GM23338 (cell line): ENCODE measurements around the gene UGT1A4. TPM values are rescaled to one million over a fixed set of nuclear protein-coding genes. Genes with fewer than 3 reads are reported as not detected.

ENCODE experiments used
- ATAC-seq: fragments of 200-7000 bp; cut with Tn5 transposase; 3 replicates; pipeline ENCODE4 v1.9.1; 2020
- DNase-seq: peaks from one replicate; pipeline ENCODE4 v3.0.0-alpha.2; 2015; ENCODE audit warnings: low spot score
- H2AFZ ChIP-seq: fragments of 200-600 bp; sonication (generic); 2 replicates; pipeline ENCODE4 v1.8.0; 2016; ENCODE audit warnings: antibody characterized with exemption, mild to moderate bottlenecking, moderate library complexity
- H3F3A ChIP-seq: fragments of 200-600 bp; sonication (generic); replicated peaks from 2 replicates; pipeline ENCODE4 v1.8.0; 2017; ENCODE audit warnings: antibody characterized with exemption, mixed run types, low read depth
- H3K27ac ChIP-seq: fragments of 200-600 bp; sonication (generic); 2 replicates; pipeline ENCODE4 v1.6.1; 2016; ENCODE audit warnings: low read depth
- H3K27me3 ChIP-seq: fragments of 200-600 bp; sonication (generic); 2 replicates; pipeline ENCODE4 v1.8.0; 2016; ENCODE audit warnings: mild to moderate bottlenecking, mixed run types, moderate library complexity; ENCODE audit not compliant: insufficient read depth
- H3K36me3 ChIP-seq: fragments of 200-600 bp; sonication (generic); 2 replicates; pipeline ENCODE4 v1.8.0; 2016; ENCODE audit warnings: mild to moderate bottlenecking; ENCODE audit not compliant: insufficient read depth
- H3K4me1 ChIP-seq: fragments of 200-600 bp; sonication (generic); 2 replicates; pipeline ENCODE4 v1.8.0; 2016; ENCODE audit warnings: mild to moderate bottlenecking, moderate library complexity; ENCODE audit not compliant: insufficient read depth
- H3K4me2 ChIP-seq: fragments of 200-600 bp; sonication (generic); 2 replicates; pipeline ENCODE4 v1.7.1; 2017; ENCODE audit warnings: mixed run types
- H3K4me3 ChIP-seq: fragments of 200-600 bp; sonication (generic); 2 replicates; pipeline ENCODE4 v1.6.1; 2016; ENCODE audit warnings: mixed run types
- H3K79me2 ChIP-seq: fragments of 200-600 bp; sonication (generic); replicated peaks from 2 replicates; pipeline ENCODE4 v1.8.0; 2017; ENCODE audit warnings: mild to moderate bottlenecking; ENCODE audit not compliant: insufficient read depth
- H3K9me2 ChIP-seq: fragments of 200-600 bp; sonication (generic); 2 replicates; pipeline ENCODE4 v1.8.0; 2017; ENCODE audit not compliant: insufficient read depth
- H4K20me1 ChIP-seq: fragments of 200-600 bp; sonication (generic); replicated peaks from 2 replicates; pipeline ENCODE4 v1.8.0; 2017; ENCODE audit warnings: mild to moderate bottlenecking; ENCODE audit not compliant: insufficient read depth
- H3K27ac Mint-ChIP-seq: 2 replicates; pipeline ENCODE4 v1.8.0; 2020; ENCODE audit warnings: inconsistent platforms, mild to moderate bottlenecking, moderate library complexity, mixed read lengths
- H3K27me3 Mint-ChIP-seq: 3 replicates; pipeline ENCODE4 v1.8.0; 2022; ENCODE audit warnings: low read depth, mild to moderate bottlenecking, moderate library complexity, mixed read lengths, inconsistent platforms; ENCODE audit not compliant: insufficient read depth, poor library complexity
- H3K36me3 Mint-ChIP-seq: 3 replicates; pipeline ENCODE4 v1.8.0; 2021; ENCODE audit warnings: low read depth, mild to moderate bottlenecking, inconsistent platforms, moderate library complexity, mixed read lengths
- H3K4me1 Mint-ChIP-seq: 3 replicates; pipeline ENCODE4 v1.8.0; 2020; ENCODE audit warnings: mild to moderate bottlenecking, inconsistent platforms, mixed read lengths
- H3K4me3 Mint-ChIP-seq: 3 replicates; pipeline ENCODE4 v1.8.0; 2021; ENCODE audit warnings: moderate library complexity, mild to moderate bottlenecking, inconsistent platforms, mixed read lengths
- H3K9me3 Mint-ChIP-seq: 3 replicates; pipeline ENCODE4 v1.8.0; 2020; ENCODE audit warnings: moderate library complexity, mild to moderate bottlenecking, inconsistent platforms, mixed read lengths
- CREB1 ChIP-seq: fragments of 250-450 bp; sonication (Bioruptor Pico); IDR thresholded peaks from 2 replicates; pipeline ENCODE4 v1.5.0; 2020; ENCODE audit warnings: low read depth, mild to moderate bottlenecking, moderate library complexity
- ETS1 ChIP-seq: IDR thresholded peaks from 2 replicates; pipeline ENCODE4 v1.6.1; 2016; ENCODE audit warnings: antibody characterized with exemption
- EZH2 ChIP-seq: fragments of 200-600 bp; sonication (generic); IDR thresholded peaks from one replicate; pipeline ENCODE4 v1.8.0; 2017; ENCODE audit warnings: antibody characterized with exemption, mild to moderate bottlenecking, low read depth; ENCODE audit not compliant: unreplicated experiment
- EZH2phosphoT487 ChIP-seq: fragments of 200-600 bp; sonication (generic); IDR thresholded peaks from one replicate; pipeline ENCODE4 v1.8.1; 2018; ENCODE audit warnings: antibody characterized with exemption; ENCODE audit not compliant: unreplicated experiment
- JUNB ChIP-seq: IDR thresholded peaks from one replicate; pipeline ENCODE4 v1.6.1; 2016; ENCODE audit warnings: antibody characterized with exemption; ENCODE audit not compliant: unreplicated experiment
- NANOG ChIP-seq: IDR thresholded peaks from 2 replicates; pipeline ENCODE4 v1.6.1; 2016; ENCODE audit warnings: antibody characterized with exemption, borderline replicate concordance
- POLR2AphosphoS5 ChIP-seq: IDR thresholded peaks from 2 replicates; pipeline ENCODE4 v1.6.1; 2016; ENCODE audit warnings: antibody characterized with exemption, low read depth
- STAT1 ChIP-seq: IDR thresholded peaks from one replicate; pipeline ENCODE4 v1.6.1; 2016; ENCODE audit warnings: antibody characterized with exemption; ENCODE audit not compliant: unreplicated experiment
- ZNF114 ChIP-seq: fragments of 250-450 bp; sonication (Bioruptor Pico); IDR thresholded peaks from 2 replicates; pipeline ENCODE4 v1.5.0; 2020; ENCODE audit warnings: mild to moderate bottlenecking, moderate library complexity
- ZNF331 ChIP-seq: fragments of 250-450 bp; sonication (Bioruptor Pico); IDR thresholded peaks from 2 replicates; pipeline ENCODE4 v1.5.0; 2020; ENCODE audit warnings: low read depth, mild to moderate bottlenecking, moderate library complexity
- polyA plus RNA-seq: library from polyadenylated mRNA; unstranded; fragments of >200 nt; fragmentation: Nextera tagmentation; extraction: Ambion mirVana; gene quantifications from 2 replicates; pipeline ENCODE4 v1.2.1, GENCODE V29; 2016
- total RNA-seq: library from RNA; depleted of rRNA; stranded (reverse); fragments of >200 nt; shearing (Covaris generic); gene quantifications from 2 replicates; pipeline ENCODE4 v1.2.3, GENCODE V29; 2014
- TF ChIP-seq, protein P1 (sequence below): fragments of 250-450 bp; sonication (Bioruptor Pico); IDR thresholded peaks from 2 replicates; pipeline ENCODE4 v1.5.0; 2020; ENCODE audit warnings: mild to moderate bottlenecking, moderate library complexity
- TF ChIP-seq, protein P2 (sequence below): IDR thresholded peaks from one replicate; pipeline ENCODE4 v1.6.1; 2018; ENCODE audit warnings: antibody characterized with exemption; ENCODE audit not compliant: unreplicated experiment
- TF ChIP-seq, protein P3 (sequence below), 2 experiments: fragments of 200-600 bp in 1 of 2; sonication (generic) in 1 of 2; conservative IDR thresholded peaks; 2 replicates each; pipeline versions ENCODE4 v1.5.1 to v1.6.1; 2016 to 2017; ENCODE audit warnings: antibody characterized with exemption in 2 of 2, low read depth in 2 of 2, mild to moderate bottlenecking in 2 of 2, moderate library complexity in 1 of 2

The UGT1A4 gene
- total and polyA plus RNA-seq, 2 experiments from 2014 or later: not detected

- H3K79me2 ChIP-seq: no peaks in the 10 kb centered on the region
- H3K27me3 ChIP-seq: no peaks in the 10 kb centered on the region
- Mint-ChIP-seq H3K9me3 (peaks cover 12% of the 10 kb centered on the region), H3K27ac (no peak overlapping the region), H3K4me1 (no peaks in the 10 kb centered on the region; the same call in 2 of the 3 replicates), H3K36me3 (no peaks in the 10 kb centered on the region; the same call in 2 of the 3 replicates), H3K4me3 (no peak overlapping the region), H3K27me3 (peaks cover 11% of the 10 kb centered on the region)
- H3K27ac ChIP-seq: no peak overlapping the region
- H2AFZ ChIP-seq: no peak overlapping the region
- H3K4me1 ChIP-seq: no peaks in the 10 kb centered on the region
- H3K36me3 ChIP-seq: no peaks in the 10 kb centered on the region
- H3F3A ChIP-seq: no peaks in the 10 kb centered on the region
- no peaks in the 10 kb centered on the region for H4K20me1 ChIP-seq
- H3K4me3 ChIP-seq: no peak overlapping the region
- ATAC-seq (no peak), DNase-seq (no peak)
- H3K9me2 ChIP-seq: no peaks in the 10 kb centered on the region
- no peak for TF ChIP-seq POLR2AphosphoS5
- TF ChIP-seq CREB1 (CRISPR knock-in tag): no peak
- TF ChIP-seq, protein P1, sequence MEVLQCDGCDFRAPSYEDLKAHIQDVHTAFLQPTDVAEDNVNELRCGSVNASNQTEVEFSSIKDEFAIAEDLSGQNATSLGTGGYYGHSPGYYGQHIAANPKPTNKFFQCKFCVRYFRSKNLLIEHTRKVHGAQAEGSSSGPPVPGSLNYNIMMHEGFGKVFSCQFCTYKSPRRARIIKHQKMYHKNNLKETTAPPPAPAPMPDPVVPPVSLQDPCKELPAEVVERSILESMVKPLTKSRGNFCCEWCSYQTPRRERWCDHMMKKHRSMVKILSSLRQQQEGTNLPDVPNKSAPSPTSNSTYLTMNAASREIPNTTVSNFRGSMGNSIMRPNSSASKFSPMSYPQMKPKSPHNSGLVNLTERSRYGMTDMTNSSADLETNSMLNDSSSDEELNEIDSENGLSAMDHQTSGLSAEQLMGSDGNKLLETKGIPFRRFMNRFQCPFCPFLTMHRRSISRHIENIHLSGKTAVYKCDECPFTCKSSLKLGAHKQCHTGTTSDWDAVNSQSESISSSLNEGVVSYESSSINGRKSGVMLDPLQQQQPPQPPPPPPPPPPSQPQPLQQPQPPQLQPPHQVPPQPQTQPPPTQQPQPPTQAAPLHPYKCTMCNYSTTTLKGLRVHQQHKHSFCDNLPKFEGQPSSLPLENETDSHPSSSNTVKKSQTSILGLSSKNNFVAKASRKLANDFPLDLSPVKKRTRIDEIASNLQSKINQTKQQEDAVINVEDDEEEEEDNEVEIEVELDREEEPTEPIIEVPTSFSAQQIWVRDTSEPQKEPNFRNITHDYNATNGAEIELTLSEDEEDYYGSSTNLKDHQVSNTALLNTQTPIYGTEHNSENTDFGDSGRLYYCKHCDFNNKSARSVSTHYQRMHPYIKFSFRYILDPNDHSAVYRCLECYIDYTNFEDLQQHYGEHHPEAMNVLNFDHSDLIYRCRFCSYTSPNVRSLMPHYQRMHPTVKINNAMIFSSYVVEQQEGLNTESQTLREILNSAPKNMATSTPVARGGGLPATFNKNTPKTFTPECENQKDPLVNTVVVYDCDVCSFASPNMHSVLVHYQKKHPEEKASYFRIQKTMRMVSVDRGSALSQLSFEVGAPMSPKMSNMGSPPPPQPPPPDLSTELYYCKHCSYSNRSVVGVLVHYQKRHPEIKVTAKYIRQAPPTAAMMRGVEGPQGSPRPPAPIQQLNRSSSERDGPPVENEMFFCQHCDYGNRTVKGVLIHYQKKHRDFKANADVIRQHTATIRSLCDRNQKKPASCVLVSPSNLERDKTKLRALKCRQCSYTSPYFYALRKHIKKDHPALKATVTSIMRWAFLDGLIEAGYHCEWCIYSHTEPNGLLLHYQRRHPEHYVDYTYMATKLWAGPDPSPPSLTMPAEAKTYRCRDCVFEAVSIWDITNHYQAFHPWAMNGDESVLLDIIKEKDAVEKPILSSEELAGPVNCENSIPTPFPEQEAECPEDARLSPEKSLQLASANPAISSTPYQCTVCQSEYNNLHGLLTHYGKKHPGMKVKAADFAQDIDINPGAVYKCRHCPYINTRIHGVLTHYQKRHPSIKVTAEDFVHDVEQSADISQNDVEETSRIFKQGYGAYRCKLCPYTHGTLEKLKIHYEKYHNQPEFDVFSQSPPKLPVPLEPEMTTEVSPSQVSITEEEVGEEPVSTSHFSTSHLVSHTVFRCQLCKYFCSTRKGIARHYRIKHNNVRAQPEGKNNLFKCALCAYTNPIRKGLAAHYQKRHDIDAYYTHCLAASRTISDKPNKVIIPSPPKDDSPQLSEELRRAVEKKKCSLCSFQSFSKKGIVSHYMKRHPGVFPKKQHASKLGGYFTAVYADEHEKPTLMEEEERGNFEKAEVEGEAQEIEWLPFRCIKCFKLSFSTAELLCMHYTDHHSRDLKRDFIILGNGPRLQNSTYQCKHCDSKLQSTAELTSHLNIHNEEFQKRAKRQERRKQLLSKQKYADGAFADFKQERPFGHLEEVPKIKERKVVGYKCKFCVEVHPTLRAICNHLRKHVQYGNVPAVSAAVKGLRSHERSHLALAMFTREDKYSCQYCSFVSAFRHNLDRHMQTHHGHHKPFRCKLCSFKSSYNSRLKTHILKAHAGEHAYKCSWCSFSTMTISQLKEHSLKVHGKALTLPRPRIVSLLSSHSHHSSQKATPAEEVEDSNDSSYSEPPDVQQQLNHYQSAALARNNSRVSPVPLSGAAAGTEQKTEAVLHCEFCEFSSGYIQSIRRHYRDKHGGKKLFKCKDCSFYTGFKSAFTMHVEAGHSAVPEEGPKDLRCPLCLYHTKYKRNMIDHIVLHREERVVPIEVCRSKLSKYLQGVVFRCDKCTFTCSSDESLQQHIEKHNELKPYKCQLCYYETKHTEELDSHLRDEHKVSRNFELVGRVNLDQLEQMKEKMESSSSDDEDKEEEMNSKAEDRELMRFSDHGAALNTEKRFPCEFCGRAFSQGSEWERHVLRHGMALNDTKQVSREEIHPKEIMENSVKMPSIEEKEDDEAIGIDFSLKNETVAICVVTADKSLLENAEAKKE (CRISPR knock-in tag): no peak
- TF ChIP-seq EZH2: no peak
- no peak for TF ChIP-seq ETS1
- TF ChIP-seq, protein P2, sequence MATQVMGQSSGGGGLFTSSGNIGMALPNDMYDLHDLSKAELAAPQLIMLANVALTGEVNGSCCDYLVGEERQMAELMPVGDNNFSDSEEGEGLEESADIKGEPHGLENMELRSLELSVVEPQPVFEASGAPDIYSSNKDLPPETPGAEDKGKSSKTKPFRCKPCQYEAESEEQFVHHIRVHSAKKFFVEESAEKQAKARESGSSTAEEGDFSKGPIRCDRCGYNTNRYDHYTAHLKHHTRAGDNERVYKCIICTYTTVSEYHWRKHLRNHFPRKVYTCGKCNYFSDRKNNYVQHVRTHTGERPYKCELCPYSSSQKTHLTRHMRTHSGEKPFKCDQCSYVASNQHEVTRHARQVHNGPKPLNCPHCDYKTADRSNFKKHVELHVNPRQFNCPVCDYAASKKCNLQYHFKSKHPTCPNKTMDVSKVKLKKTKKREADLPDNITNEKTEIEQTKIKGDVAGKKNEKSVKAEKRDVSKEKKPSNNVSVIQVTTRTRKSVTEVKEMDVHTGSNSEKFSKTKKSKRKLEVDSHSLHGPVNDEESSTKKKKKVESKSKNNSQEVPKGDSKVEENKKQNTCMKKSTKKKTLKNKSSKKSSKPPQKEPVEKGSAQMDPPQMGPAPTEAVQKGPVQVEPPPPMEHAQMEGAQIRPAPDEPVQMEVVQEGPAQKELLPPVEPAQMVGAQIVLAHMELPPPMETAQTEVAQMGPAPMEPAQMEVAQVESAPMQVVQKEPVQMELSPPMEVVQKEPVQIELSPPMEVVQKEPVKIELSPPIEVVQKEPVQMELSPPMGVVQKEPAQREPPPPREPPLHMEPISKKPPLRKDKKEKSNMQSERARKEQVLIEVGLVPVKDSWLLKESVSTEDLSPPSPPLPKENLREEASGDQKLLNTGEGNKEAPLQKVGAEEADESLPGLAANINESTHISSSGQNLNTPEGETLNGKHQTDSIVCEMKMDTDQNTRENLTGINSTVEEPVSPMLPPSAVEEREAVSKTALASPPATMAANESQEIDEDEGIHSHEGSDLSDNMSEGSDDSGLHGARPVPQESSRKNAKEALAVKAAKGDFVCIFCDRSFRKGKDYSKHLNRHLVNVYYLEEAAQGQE: no peak
- TF ChIP-seq EZH2phosphoT487: no peak
- no peak for TF ChIP-seq STAT1
- no peak for TF ChIP-seq NANOG
- TF ChIP-seq JUNB: no peak
- no peak for TF ChIP-seq ZNF331 (CRISPR knock-in tag)
- TF ChIP-seq ZNF114: no peak
- TF ChIP-seq, protein P3, sequence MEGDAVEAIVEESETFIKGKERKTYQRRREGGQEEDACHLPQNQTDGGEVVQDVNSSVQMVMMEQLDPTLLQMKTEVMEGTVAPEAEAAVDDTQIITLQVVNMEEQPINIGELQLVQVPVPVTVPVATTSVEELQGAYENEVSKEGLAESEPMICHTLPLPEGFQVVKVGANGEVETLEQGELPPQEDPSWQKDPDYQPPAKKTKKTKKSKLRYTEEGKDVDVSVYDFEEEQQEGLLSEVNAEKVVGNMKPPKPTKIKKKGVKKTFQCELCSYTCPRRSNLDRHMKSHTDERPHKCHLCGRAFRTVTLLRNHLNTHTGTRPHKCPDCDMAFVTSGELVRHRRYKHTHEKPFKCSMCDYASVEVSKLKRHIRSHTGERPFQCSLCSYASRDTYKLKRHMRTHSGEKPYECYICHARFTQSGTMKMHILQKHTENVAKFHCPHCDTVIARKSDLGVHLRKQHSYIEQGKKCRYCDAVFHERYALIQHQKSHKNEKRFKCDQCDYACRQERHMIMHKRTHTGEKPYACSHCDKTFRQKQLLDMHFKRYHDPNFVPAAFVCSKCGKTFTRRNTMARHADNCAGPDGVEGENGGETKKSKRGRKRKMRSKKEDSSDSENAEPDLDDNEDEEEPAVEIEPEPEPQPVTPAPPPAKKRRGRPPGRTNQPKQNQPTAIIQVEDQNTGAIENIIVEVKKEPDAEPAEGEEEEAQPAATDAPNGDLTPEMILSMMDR (conservative IDR thresholded peaks at IDR 0.05; ENCODE audit: low read depth in 2 of 2): no peak
- no peak overlapping the region for H3K4me2 ChIP-seq
Measured at GRCh38 chr2:233791151-233791882, 72.8 kb downstream of the UGT1A4 start.
